ENCODE data around the gene CCL18. TPM values are rescaled to one million over a fixed set of nuclear protein-coding genes. Genes with fewer than 3 reads are reported as not detected.

The CCL18 gene
- total RNA-seq, 1 donor: not detected

- no peak overlapping the region for H3K4me3 ChIP-seq (ENCODE audit: low read depth, low read length)
- no peak for DNase-seq (ENCODE audit: low read depth)
- no peak for TF ChIP-seq CTCF (IDR thresholded peaks at IDR 0.05; ENCODE audit: insufficient read depth, low read depth, low read length)
These were observed 8.1 kb upstream of the CCL18 start for GRCh38 chr17:36055921-36056520.

GRCh38 chr17:36057911-36058310, 6.2 kb upstream of the CCL18 start:
- no peak for TF ChIP-seq CTCF (IDR thresholded peaks at IDR 0.05; ENCODE audit: insufficient read depth, low read depth, low read length)
- no peak overlapping the region for H3K4me3 ChIP-seq (ENCODE audit: low read depth, low read length)

GRCh38 chr17:36059406-36059805, 4.7 kb upstream of the CCL18 start:
- no peak for DNase-seq (ENCODE audit: low read depth)
- no peak overlapping the region for H3K4me3 ChIP-seq (ENCODE audit: low read depth, low read length)
- no peak for TF ChIP-seq CTCF (IDR thresholded peaks at IDR 0.05; ENCODE audit: insufficient read depth, low read depth, low read length)

More at GRCh38 chr17:36057911-36058310, 6.2 kb upstream of the CCL18 start:
- no peak for DNase-seq (ENCODE audit: low read depth)

- no peak overlapping the region for H3K4me3 ChIP-seq (ENCODE audit: low read depth, low read length)
- no peak for DNase-seq (ENCODE audit: low read depth)
- no peak for TF ChIP-seq CTCF (IDR thresholded peaks at IDR 0.05; ENCODE audit: insufficient read depth, low read depth, low read length)
These were observed 3.3 kb upstream of the CCL18 start for GRCh38 chr17:36060816-36061215.

- no peak for DNase-seq (ENCODE audit: low read depth)
- no peak overlapping the region for H3K4me3 ChIP-seq (ENCODE audit: low read depth, low read length)
- no peak for TF ChIP-seq CTCF (IDR thresholded peaks at IDR 0.05; ENCODE audit: insufficient read depth, low read depth, low read length)
These were observed 2.4 kb downstream of the CCL18 start for GRCh38 chr17:36066365-36066985.

GRCh38 chr17:36068524-36068923, 4.5 kb downstream of the CCL18 start:
- no peak for TF ChIP-seq CTCF (IDR thresholded peaks at IDR 0.05; ENCODE audit: insufficient read depth, low read depth, low read length)
- no peak overlapping the region for H3K4me3 ChIP-seq (ENCODE audit: low read depth, low read length)
- no peak for DNase-seq (ENCODE audit: low read depth)

GRCh38 chr17:36069136-36069535, 5.1 kb downstream of the CCL18 start:
- TF ChIP-seq CTCF (IDR thresholded peaks at IDR 0.05; ENCODE audit: insufficient read depth, low read depth, low read length): no peak
- DNase-seq (ENCODE audit: low read depth): no peak
- no peak overlapping the region for H3K4me3 ChIP-seq (ENCODE audit: low read depth, low read length)
